IPS-20b (cell line): ENCODE results near the gene LAMC1.

ENCODE experiments used
- H3K27ac ChIP-seq: one replicate; pipeline ENCODE4 v1.5.1; 2013; ENCODE audit warnings: low read length
- H3K27me3 ChIP-seq: 2 replicates; pipeline ENCODE4 v1.6.1; 2013; ENCODE audit warnings: mild to moderate bottlenecking, low read length, inconsistent platforms; ENCODE audit not compliant: insufficient read depth
- H3K36me3 ChIP-seq: 2 replicates; pipeline ENCODE4 v1.6.1; 2013; ENCODE audit warnings: low read depth, mild to moderate bottlenecking, inconsistent platforms, low read length, moderate library complexity; ENCODE audit not compliant: insufficient read depth
- H3K4me1 ChIP-seq: 2 replicates; pipeline ENCODE4 v1.6.1; 2013; ENCODE audit warnings: mild to moderate bottlenecking, control low read depth, inconsistent platforms, low read length, moderate library complexity; ENCODE audit not compliant: insufficient read depth
- H3K4me3 ChIP-seq: 2 replicates; pipeline ENCODE4 v1.5.1; 2013; ENCODE audit warnings: mild to moderate bottlenecking, low read length, inconsistent platforms
- H3K9ac ChIP-seq: 2 replicates; pipeline ENCODE4 v1.6.1; 2013; ENCODE audit warnings: low read depth, mild to moderate bottlenecking, inconsistent platforms, low read length, moderate library complexity
- H3K9me3 ChIP-seq: 2 replicates; pipeline ENCODE4 v1.6.1; 2013; ENCODE audit warnings: mild to moderate bottlenecking, low read depth, low read length, inconsistent platforms; ENCODE audit not compliant: insufficient read depth

The LAMC1 gene

GRCh38 chr1:183185941-183186490 is 162.8 kb downstream of the LAMC1 start, which contains the start of gene LAMC2:
Gene LAMC2, plus strand, starts transcription at chr1:183186264. Its CDS starts 89 bp downstream, at chr1:183186353.
- H3K27me3 ChIP-seq: peaks cover 25% of the 10 kb centered on the region; the same call in 1 of the 2 replicates
- H3K4me1 ChIP-seq: peaks cover 6% of the 10 kb centered on the region; the same call in 1 of the 2 replicates
- no peaks in the 10 kb centered on the region for H3K9me3 ChIP-seq
- peak within 1 kb of the TSS; percentile 74 for H3K4me3 ChIP-seq
- H3K27ac ChIP-seq: no peak within 1 kb of the TSS
- no peaks in the 10 kb centered on the region for H3K36me3 ChIP-seq
- peak within 1 kb of the TSS; percentile 78 for H3K9ac ChIP-seq

- H3K9ac ChIP-seq: peak overlapping the region; percentile 78; the same call in 1 of the 2 replicates
- peaks cover 25% of the 10 kb centered on the region; the same call in 1 of the 2 replicates for H3K27me3 ChIP-seq
- peak overlapping the region; percentile 74 for H3K4me3 ChIP-seq
- no peaks in the 10 kb centered on the region for H3K36me3 ChIP-seq
- no peaks in the 10 kb centered on the region for H3K9me3 ChIP-seq
- H3K4me1 ChIP-seq: peaks cover 6% of the 10 kb centered on the region; the same call in 1 of the 2 replicates
- H3K27ac ChIP-seq: no peak overlapping the region
Observed at GRCh38 chr1:183186841-183187240, 163.6 kb downstream of the LAMC1 start.

- Histone ChIP-seq H3K9ac (no peak overlapping the region), H3K4me1 (peaks cover 10% of the 10 kb centered on the region), H3K4me3 (no peak overlapping the region), H3K27ac (no peak overlapping the region), H3K36me3 (no peaks in the 10 kb centered on the region), H3K27me3 (peaks cover 25% of the 10 kb centered on the region; the same call in 1 of the 2 replicates), H3K9me3 (no peaks in the 10 kb centered on the region)
Observed at GRCh38 chr1:183188240-183188639, 165.0 kb downstream of the LAMC1 start.

GRCh38 chr1:183191833-183192232 is 168.6 kb downstream of the LAMC1 start:
- Histone ChIP-seq H3K9me3 (no peaks in the 10 kb centered on the region), H3K36me3 (no peaks in the 10 kb centered on the region), H3K4me3 (no peak overlapping the region), H3K27ac (no peak overlapping the region), H3K4me1 (peaks cover 24% of the 10 kb centered on the region), H3K27me3 (peaks cover 6% of the 10 kb centered on the region; the same call in 1 of the 2 replicates), H3K9ac (no peak overlapping the region)

- no peak overlapping the region for H3K27ac ChIP-seq
- peaks cover 20% of the 10 kb centered on the region for H3K4me1 ChIP-seq
- no peaks in the 10 kb centered on the region for H3K36me3 ChIP-seq
- no peak overlapping the region for H3K9ac ChIP-seq
- no peaks in the 10 kb centered on the region for H3K9me3 ChIP-seq
- no peak overlapping the region for H3K4me3 ChIP-seq
- H3K27me3 ChIP-seq: no peaks in the 10 kb centered on the region
Observed at GRCh38 chr1:183193963-183194525, 170.8 kb downstream of the LAMC1 start.

GRCh38 chr1:183194527-183195141 is 171.4 kb downstream of the LAMC1 start:
- no peak overlapping the region for H3K9ac ChIP-seq
- no peaks in the 10 kb centered on the region for H3K27me3 ChIP-seq
- H3K4me1 ChIP-seq: peaks cover 20% of the 10 kb centered on the region
- no peaks in the 10 kb centered on the region for H3K36me3 ChIP-seq
- H3K27ac ChIP-seq: no peak overlapping the region
- H3K4me3 ChIP-seq: no peak overlapping the region
- no peaks in the 10 kb centered on the region for H3K9me3 ChIP-seq

GRCh38 chr1:183195142-183195574 is 171.9 kb downstream of the LAMC1 start:
- Histone ChIP-seq H3K27ac (no peak overlapping the region), H3K9me3 (no peaks in the 10 kb centered on the region), H3K4me1 (peaks cover 20% of the 10 kb centered on the region), H3K4me3 (no peak overlapping the region), H3K27me3 (no peaks in the 10 kb centered on the region), H3K9ac (no peak overlapping the region), H3K36me3 (no peaks in the 10 kb centered on the region)
